HepG2 (cell line): ENCODE data around the gene RIMBP3C.

ENCODE experiments used
- FOXP1 ChIP-seq, 2 experiments: fragments of 450-650 bp in 1 of 2; IDR thresholded peaks; 2 replicates each; pipeline ENCODE4 v1.6.1; 2017 to 2018; ENCODE audit warnings: antibody characterized with exemption in 1 of 2
- GZF1 ChIP-seq: sonication (generic); formaldehyde crosslinking; IDR thresholded peaks from 2 replicates; pipeline ENCODE4 v1.5.1; 2020; ENCODE audit warnings: mild to moderate bottlenecking, missing genetic modification reagents
- HNRNPLL ChIP-seq: fragments of 200-400 bp; formaldehyde crosslinking; IDR thresholded peaks from 2 replicates; pipeline ENCODE4 v1.6.1; 2017; ENCODE audit warnings: mild to moderate bottlenecking, low read depth, low read length; ENCODE audit not compliant: poor library complexity, severe bottlenecking
- IRF2 ChIP-seq: IDR thresholded peaks from 2 replicates; pipeline ENCODE4 v1.6.1; 2018; ENCODE audit warnings: missing genetic modification reagents, missing compliant biosample characterization
- RFXAP ChIP-seq: sonication (generic); formaldehyde crosslinking; IDR thresholded peaks from 2 replicates; pipeline ENCODE4 v1.4.0; 2020; ENCODE audit warnings: missing genetic modification reagents, borderline replicate concordance
- SAFB2 ChIP-seq: sonication (generic); formaldehyde crosslinking; IDR thresholded peaks from 2 replicates; pipeline ENCODE4 v1.5.1; 2020; ENCODE audit warnings: missing genetic modification reagents, low read depth, mild to moderate bottlenecking, borderline replicate concordance
- TARDBP ChIP-seq: sonication (generic); formaldehyde crosslinking; IDR thresholded peaks from 2 replicates; pipeline ENCODE4 v1.8.0; 2022; ENCODE audit warnings: mild to moderate bottlenecking, missing genetic modification reagents
- ZNF274 ChIP-seq: sonication (generic); formaldehyde crosslinking; IDR thresholded peaks from 2 replicates; pipeline ENCODE4 v1.5.1; 2020; ENCODE audit warnings: mild to moderate bottlenecking, missing genetic modification reagents
- TF ChIP-seq, protein P1 (sequence below): IDR thresholded peaks from 2 replicates; pipeline ENCODE4 v1.6.1; 2018; ENCODE audit warnings: missing genetic modification reagents
- TF ChIP-seq, protein P2 (sequence below): sonication (generic); formaldehyde crosslinking; IDR thresholded peaks from 2 replicates; pipeline ENCODE4 v1.5.1; 2020; ENCODE audit warnings: missing genetic modification reagents, mild to moderate bottlenecking, borderline replicate concordance
- TF ChIP-seq, protein P3 (sequence below): sonication (generic); formaldehyde crosslinking; IDR thresholded peaks from 2 replicates; pipeline ENCODE4 v1.8.0; 2022; ENCODE audit warnings: missing genetic modification reagents, mild to moderate bottlenecking, inconsistent platforms, borderline replicate concordance
- TF ChIP-seq, protein P4 (sequence below): IDR thresholded peaks from 2 replicates; pipeline ENCODE4 v1.6.1; 2012; ENCODE audit warnings: inconsistent platforms

DNA sequence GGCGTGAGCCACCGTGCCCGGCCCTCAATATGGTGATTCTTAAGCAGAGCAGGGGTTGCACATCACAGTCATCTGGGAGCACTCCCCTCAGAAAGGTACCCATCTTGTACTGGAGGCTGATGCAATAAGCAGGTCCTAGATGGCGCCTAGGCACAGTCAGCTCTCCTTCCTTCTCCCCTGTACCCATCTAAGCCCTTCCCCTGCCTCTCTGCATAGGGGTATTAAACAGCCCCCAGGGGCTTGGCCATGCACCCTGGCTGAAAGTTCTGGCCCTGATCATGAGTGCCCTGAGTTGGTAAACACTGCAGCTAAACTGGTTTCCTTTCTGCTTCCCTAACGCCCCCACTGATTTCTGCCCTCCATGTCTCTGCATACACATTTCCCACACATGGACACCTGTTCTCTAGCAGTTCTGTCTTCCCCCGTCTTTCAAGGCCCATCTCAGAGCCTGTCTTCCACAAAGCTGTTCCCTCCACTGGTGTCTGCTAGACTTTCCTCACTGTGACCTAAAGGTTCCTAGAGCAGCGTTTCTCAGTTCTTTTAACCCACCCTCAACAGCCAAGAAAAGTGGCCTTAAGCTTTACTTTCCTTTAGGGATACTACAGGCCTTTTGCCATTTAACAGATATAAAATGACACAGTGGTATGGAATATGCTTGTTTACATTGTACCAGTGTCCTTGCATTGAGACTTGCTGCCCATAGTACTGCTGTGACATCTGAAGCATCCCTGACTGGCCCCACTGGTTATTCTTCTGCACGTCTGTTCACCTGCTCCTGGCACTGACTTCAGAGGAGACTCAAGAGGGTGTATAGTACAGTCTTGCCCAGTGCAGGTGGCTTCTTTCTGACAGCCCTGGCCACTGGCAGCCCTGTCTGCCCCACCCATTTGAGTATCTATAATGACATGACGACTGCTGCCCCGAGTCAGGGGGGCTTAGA is 31.8 kb upstream of the RIMBP3C start:
- TF ChIP-seq IRF2 (CRISPR knock-in tag) (no peak), ZNF274 (CRISPR knock-in tag) (no peak), HNRNPLL (no peak), FOXP1 (IDR thresholded peaks at IDR 0.05) (no peak), FOXP1 (CRISPR knock-in tag; IDR thresholded peaks at IDR 0.05) (no peak), SAFB2 (CRISPR knock-in tag) (no peak), GZF1 (CRISPR knock-in tag) (no peak), TARDBP (CRISPR knock-in tag) (no peak), RFXAP (no peak)
- TF ChIP-seq, protein P1, sequence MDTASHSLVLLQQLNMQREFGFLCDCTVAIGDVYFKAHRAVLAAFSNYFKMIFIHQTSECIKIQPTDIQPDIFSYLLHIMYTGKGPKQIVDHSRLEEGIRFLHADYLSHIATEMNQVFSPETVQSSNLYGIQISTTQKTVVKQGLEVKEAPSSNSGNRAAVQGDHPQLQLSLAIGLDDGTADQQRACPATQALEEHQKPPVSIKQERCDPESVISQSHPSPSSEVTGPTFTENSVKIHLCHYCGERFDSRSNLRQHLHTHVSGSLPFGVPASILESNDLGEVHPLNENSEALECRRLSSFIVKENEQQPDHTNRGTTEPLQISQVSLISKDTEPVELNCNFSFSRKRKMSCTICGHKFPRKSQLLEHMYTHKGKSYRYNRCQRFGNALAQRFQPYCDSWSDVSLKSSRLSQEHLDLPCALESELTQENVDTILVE (CRISPR knock-in tag): no peak
- TF ChIP-seq, protein P2, sequence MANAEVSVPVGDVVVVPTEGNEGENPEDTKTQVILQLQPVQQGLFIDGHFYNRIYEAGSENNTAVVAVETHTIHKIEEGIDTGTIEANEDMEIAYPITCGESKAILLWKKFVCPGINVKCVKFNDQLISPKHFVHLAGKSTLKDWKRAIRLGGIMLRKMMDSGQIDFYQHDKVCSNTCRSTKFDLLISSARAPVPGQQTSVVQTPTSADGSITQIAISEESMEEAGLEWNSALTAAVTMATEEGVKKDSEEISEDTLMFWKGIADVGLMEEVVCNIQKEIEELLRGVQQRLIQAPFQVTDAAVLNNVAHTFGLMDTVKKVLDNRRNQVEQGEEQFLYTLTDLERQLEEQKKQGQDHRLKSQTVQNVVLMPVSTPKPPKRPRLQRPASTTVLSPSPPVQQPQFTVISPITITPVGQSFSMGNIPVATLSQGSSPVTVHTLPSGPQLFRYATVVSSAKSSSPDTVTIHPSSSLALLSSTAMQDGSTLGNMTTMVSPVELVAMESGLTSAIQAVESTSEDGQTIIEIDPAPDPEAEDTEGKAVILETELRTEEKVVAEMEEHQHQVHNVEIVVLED (CRISPR knock-in tag): no peak
- TF ChIP-seq, protein P3, sequence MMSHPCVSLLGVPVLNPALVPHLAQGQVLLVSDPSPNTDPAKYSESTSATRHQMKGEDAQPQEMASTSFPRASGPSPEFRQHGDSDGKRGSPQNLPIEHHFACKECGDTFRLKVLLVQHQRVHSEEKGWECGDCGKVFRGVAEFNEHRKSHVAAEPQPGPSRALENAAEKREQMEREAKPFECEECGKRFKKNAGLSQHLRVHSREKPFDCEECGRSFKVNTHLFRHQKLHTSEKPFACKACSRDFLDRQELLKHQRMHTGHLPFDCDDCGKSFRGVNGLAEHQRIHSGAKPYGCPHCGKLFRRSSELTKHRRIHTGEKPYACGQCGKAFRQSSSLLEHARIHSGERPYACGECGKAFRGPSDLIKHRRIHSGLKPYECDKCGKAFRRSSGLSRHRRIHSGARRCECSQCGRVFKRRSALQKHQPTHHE (CRISPR knock-in tag): no peak
- TF ChIP-seq, protein P4, sequence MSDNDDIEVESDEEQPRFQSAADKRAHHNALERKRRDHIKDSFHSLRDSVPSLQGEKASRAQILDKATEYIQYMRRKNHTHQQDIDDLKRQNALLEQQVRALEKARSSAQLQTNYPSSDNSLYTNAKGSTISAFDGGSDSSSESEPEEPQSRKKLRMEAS: no peak
